ENCODE data around the gene HIF1A.

Gene HIF1A

DNA sequence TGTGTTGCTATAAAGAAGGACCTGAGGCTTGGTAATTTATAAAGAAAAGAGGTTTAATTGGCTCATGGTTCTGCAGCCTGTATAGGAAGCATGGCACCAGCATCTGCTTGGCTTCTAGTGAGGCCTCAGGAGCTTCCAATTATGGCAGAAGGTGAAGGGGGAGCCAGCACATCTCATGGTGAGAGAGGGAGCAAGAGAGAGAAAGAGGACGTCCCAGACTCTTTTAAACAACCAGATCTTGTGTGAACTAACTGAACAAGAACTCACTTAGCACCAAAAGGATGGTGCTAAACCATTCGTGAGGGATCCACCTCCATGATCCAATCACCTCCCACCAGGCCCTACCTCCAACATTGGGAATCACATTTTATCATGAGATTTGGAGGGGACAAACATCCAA lies 60.8 kb downstream of the HIF1A start:
- no peak for DNase-seq (ENCODE audit: low read depth, low spot score)
- Histone ChIP-seq H3K27me3 (ENCODE audit: control insufficient read depth, insufficient read depth, low read length) (no peaks in the 10 kb centered on the region), H3K36me3 (ENCODE audit: control insufficient read depth, insufficient read depth, low read length) (no peaks in the 10 kb centered on the region; the same call in 1 of the 2 replicates), H3K4me3 (ENCODE audit: low read length) (no peak overlapping the region), H3K4me1 (ENCODE audit: control insufficient read depth, insufficient read depth, low read length) (no peaks in the 10 kb centered on the region), H3K9me3 (ENCODE audit: control insufficient read depth, insufficient read depth, low read length) (no peaks in the 10 kb centered on the region), H3K27ac (ENCODE audit: low read length) (no peak overlapping the region)
- WGBS (ENCODE audit: insufficient coverage, insufficient read length) = no CpG with 5 or more reads among the region's 2 CpGs

DNA sequence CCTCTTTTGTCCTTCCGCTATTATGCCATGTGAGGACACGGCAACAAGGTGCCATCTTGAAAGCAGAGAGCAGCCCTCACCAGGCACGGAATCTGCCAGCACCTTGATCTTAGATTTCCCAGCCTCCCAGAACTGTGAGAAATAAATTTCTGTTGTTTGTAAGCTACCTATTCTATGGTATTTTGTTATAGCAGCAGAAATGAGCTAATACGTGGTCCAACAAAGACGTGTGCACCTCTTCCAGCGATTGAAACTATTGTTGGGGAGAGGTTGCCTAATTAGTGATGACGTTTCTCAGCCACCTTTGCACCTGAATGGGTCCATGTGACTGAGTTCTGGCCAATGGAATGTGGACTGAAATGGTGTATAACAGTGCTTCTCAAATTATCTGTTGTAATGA lies 64.6 kb downstream of the HIF1A start:
- Histone ChIP-seq H3K27me3 (ENCODE audit: control insufficient read depth, insufficient read depth, low read length) (no peaks in the 10 kb centered on the region), H3K36me3 (ENCODE audit: control insufficient read depth, insufficient read depth, low read length) (no peaks in the 10 kb centered on the region; the same call in 1 of the 2 replicates), H3K4me3 (ENCODE audit: low read length) (no peak overlapping the region), H3K9me3 (ENCODE audit: control insufficient read depth, insufficient read depth, low read length) (no peaks in the 10 kb centered on the region), H3K27ac (ENCODE audit: low read length) (no peak overlapping the region), H3K4me1 (ENCODE audit: control insufficient read depth, insufficient read depth, low read length) (no peaks in the 10 kb centered on the region)
- no CpG with 5 or more reads among the region's 7 CpGs for WGBS (ENCODE audit: insufficient coverage, insufficient read length)
- DNase-seq (ENCODE audit: low read depth, low spot score) = no peak

DNA sequence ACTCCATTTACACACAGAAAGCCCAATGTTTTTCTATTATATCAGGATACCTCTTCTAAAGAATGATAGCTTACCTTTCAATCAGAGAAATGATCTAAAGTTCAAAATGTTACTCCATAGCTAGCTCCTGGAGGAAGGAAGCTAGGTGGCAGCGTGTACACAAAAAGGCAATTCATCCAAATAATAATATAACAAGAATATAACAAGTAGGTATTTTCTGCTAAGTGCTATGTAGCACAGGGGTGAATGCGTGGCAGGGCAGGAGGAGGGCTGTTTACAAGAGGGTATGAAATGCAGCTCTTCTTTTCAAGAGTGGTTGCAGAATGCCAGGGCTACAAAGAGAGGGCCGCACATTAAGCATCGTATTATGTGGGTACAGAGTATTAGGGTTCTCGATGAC lies 66.2 kb downstream of the HIF1A start:
- Histone ChIP-seq H3K27me3 (ENCODE audit: control insufficient read depth, insufficient read depth, low read length) (no peaks in the 10 kb centered on the region), H3K36me3 (ENCODE audit: control insufficient read depth, insufficient read depth, low read length) (no peaks in the 10 kb centered on the region), H3K4me1 (ENCODE audit: control insufficient read depth, insufficient read depth, low read length) (no peaks in the 10 kb centered on the region), H3K4me3 (ENCODE audit: low read length) (peak overlapping the region; percentile 12; the same call in 1 of the 2 replicates), H3K9me3 (ENCODE audit: control insufficient read depth, insufficient read depth, low read length) (no peaks in the 10 kb centered on the region), H3K27ac (ENCODE audit: low read length) (no peak overlapping the region)
- WGBS (ENCODE audit: insufficient coverage, insufficient read length) = no CpG with 5 or more reads among the region's 5 CpGs
- no peak for DNase-seq (ENCODE audit: low read depth, low spot score)

DNA sequence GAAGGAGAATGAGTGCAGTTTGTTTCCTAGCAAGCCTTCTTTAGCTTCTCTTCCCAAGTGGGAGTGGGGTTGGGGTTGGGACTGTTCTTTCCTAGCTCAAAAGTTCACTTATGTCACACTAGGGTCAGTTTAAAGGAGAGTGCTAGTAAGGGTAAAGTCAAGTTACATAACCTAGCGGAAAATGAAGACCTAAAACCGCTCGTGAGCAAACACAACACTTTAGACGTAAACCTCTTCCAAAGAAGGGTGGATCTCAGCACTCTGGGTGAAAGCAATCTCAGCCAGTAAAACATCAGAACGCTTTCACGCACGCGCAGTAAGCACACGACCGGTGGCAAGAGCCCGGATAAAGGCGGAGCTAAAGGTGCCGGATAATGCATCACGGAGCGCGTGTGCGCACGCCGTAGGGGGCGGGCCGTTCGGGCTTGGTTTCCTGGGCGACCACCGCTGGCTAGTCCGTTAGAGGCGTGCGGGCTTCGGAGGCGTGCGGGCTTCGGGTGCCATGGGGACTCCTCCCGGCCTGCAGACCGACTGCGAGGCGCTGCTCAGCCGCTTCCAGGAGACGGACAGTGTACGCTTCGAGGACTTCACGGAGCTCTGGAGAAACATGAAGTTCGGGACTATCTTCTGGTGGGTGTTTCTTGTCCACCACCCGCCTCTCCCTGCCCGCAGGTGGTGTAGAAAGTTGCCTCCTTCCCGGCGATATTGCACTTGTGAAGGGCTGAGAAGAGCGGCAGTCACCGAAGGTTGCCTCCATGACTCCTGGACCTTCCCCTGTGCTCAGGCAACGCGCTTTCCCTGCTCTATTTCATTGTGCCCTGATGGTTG lies 66.9 kb downstream of the HIF1A start, which contains the start of gene SNAPC1:
SNAPC1 (plus strand) TSS at position 462 of the 828 bp plus-strand sequence; CDS start at position 503, 41 bp downstream.
- Histone ChIP-seq H3K27me3 (ENCODE audit: control insufficient read depth, insufficient read depth, low read length) (no peaks in the 10 kb centered on the region), H3K27ac (ENCODE audit: low read length) (no peak within 1 kb of the TSS), H3K4me3 (ENCODE audit: low read length) (peak within 1 kb of the TSS; percentile 50), H3K9me3 (ENCODE audit: control insufficient read depth, insufficient read depth, low read length) (no peaks in the 10 kb centered on the region), H3K4me1 (ENCODE audit: control insufficient read depth, insufficient read depth, low read length) (no peaks in the 10 kb centered on the region), H3K36me3 (ENCODE audit: control insufficient read depth, insufficient read depth, low read length) (no peaks in the 10 kb centered on the region)
- peak; percentile 97 for DNase-seq (ENCODE audit: low read depth, low spot score)
- WGBS (ENCODE audit: insufficient coverage, insufficient read length) = no CpG with 5 or more reads among the region's 49 CpGs

DNA sequence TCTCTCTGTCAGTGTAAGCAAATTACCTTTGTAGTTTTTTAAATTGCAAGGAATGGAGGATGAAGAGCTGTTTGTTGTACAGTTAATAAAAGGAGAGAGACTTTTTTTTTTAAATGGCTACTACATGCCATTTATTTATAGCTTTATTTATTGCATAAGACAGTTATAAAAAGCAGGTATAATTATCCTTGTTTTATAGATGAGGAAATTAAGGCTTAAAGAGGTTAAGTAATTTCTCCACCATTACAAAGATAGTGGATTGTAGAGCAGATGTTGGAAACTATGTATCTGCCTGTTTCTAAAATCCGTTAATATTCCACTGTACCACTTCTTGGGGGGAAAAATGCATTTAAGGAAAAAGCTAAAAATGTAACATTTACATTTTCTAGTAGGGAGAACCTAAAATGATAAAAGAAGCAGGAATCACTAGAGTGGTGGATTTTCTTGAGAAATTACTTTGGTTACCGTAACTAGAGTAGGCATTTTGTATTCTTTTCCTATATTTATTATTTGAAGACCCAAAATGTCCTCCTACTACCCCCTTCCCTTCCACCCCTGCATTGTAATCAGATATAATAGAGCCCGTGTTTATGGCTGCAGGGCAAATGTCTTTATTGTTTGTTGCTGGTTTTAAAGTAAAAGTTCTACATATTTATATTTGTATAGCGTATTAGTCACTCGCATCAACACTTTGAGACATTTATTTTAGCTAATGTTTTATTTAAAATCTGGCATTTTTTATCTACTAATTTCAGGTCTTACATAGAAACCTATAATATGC lies 69.2 kb downstream of the HIF1A start:
- no peaks in the 10 kb centered on the region for H3K36me3 ChIP-seq (ENCODE audit: control insufficient read depth, insufficient read depth, low read length)
- no peak overlapping the region for H3K27ac ChIP-seq (ENCODE audit: low read length)
- no peaks in the 10 kb centered on the region for H3K27me3 ChIP-seq (ENCODE audit: control insufficient read depth, insufficient read depth, low read length)
- H3K4me3 ChIP-seq (ENCODE audit: low read length) = no peak overlapping the region
- DNase-seq (ENCODE audit: low read depth, low spot score) = no peak
- H3K9me3 ChIP-seq (ENCODE audit: control insufficient read depth, insufficient read depth, low read length) = no peaks in the 10 kb centered on the region
- no peaks in the 10 kb centered on the region for H3K4me1 ChIP-seq (ENCODE audit: control insufficient read depth, insufficient read depth, low read length)
- no CpG with 5 or more reads among the region's 5 CpGs for WGBS (ENCODE audit: insufficient coverage, insufficient read length)

DNA sequence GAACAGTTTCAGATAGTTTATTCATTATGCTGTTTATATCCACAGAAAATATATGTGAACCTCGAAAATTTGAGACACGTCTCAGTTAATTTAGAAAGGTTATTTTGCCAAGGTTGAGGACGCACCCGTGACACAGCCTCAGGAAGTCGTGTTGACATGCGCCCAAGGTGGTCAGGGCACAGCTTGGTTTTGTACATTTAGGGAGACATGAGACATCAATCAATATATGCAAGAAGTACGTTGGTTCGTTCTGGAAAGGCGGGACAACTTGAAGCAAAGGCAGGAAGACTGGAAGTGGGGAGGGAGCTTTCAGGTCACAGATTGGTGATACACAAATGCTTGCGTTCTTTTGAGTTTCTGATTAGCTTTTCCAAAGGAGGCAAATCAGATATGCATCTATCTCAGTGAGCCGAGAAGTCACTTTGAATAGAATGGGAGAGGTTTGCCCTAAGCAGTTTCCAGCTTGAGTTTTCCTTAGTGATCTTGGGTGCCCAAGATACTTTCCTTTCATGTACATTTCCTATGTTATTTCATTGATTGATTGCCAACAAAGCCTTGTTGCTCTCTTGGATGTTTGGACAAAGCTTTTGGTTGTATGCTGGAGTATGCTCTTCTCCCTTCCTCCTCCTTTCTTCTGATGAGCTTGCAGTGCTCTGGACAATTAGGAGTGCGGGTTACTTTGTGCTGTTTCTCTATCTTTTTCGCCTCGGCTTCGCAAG lies 70.1 kb downstream of the HIF1A start:
- no peaks in the 10 kb centered on the region for H3K27me3 ChIP-seq (ENCODE audit: control insufficient read depth, insufficient read depth, low read length)
- no peak overlapping the region for H3K4me3 ChIP-seq (ENCODE audit: low read length)
- peaks cover 3% of the 10 kb centered on the region; the same call in 1 of the 2 replicates for H3K36me3 ChIP-seq (ENCODE audit: control insufficient read depth, insufficient read depth, low read length)
- H3K9me3 ChIP-seq (ENCODE audit: control insufficient read depth, insufficient read depth, low read length) = no peaks in the 10 kb centered on the region
- no CpG with 5 or more reads among the region's 15 CpGs for WGBS (ENCODE audit: insufficient coverage, insufficient read length)
- DNase-seq (ENCODE audit: low read depth, low spot score) = no peak
- H3K4me1 ChIP-seq (ENCODE audit: control insufficient read depth, insufficient read depth, low read length) = no peaks in the 10 kb centered on the region
- H3K27ac ChIP-seq (ENCODE audit: low read length) = no peak overlapping the region

DNA sequence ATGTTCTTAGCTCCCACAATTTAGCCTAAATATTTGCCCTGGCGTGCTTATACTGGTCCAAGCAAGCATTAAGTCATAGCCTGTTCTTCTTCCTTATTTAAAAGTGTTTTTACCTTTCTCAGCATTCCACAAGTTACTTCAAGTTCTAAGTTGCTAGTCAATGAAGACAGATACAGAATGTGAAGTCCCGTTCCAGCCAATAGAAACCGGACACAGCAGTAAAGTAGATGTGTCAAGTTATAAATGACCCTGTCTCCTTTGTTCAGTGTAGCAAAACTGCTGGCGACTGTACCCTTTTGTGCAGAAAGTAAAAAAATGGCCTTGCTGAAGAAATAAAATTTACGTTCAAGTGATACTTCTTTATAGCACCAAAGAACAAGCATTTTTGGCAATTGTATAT lies 70.8 kb downstream of the HIF1A start:
- H3K4me1 ChIP-seq (ENCODE audit: control insufficient read depth, insufficient read depth, low read length) = no peaks in the 10 kb centered on the region
- WGBS (ENCODE audit: insufficient coverage, insufficient read length) = no CpG with 5 or more reads among the region's 5 CpGs
- no peaks in the 10 kb centered on the region for H3K9me3 ChIP-seq (ENCODE audit: control insufficient read depth, insufficient read depth, low read length)
- no peak overlapping the region for H3K4me3 ChIP-seq (ENCODE audit: low read length)
- no peaks in the 10 kb centered on the region for H3K27me3 ChIP-seq (ENCODE audit: control insufficient read depth, insufficient read depth, low read length)
- H3K36me3 ChIP-seq (ENCODE audit: control insufficient read depth, insufficient read depth, low read length) = peaks cover 3% of the 10 kb centered on the region; the same call in 1 of the 2 replicates
- no peak overlapping the region for H3K27ac ChIP-seq (ENCODE audit: low read length)
- no peak for DNase-seq (ENCODE audit: low read depth, low spot score)

DNA sequence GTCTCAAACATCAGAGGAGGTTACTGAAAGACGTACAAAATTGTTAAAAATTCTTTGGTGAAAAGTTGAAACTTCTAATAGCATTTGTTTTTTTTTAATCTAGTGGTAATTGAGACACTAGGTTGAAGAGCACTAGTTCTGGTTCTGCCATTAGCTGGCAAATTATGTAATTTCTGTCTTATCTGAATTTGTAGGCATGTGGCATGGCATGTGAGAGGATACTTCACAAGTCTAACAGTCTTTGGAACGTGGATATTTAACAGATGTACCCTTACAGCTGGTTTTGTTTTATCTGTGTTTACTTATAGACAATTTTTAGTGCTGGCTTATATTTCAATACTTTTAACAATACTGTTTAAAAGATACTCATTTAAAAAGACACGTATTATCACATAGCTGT lies 72.9 kb downstream of the HIF1A start:
- H3K4me1 ChIP-seq (ENCODE audit: control insufficient read depth, insufficient read depth, low read length) = no peaks in the 10 kb centered on the region
- no peaks in the 10 kb centered on the region for H3K27me3 ChIP-seq (ENCODE audit: control insufficient read depth, insufficient read depth, low read length)
- H3K36me3 ChIP-seq (ENCODE audit: control insufficient read depth, insufficient read depth, low read length) = peaks cover 9% of the 10 kb centered on the region; the same call in 1 of the 2 replicates
- WGBS (ENCODE audit: insufficient coverage, insufficient read length) = no CpG with 5 or more reads among the region's 3 CpGs
- no peaks in the 10 kb centered on the region for H3K9me3 ChIP-seq (ENCODE audit: control insufficient read depth, insufficient read depth, low read length)
- no peak for DNase-seq (ENCODE audit: low read depth, low spot score)
- no peak overlapping the region for H3K27ac ChIP-seq (ENCODE audit: low read length)
- no peak overlapping the region for H3K4me3 ChIP-seq (ENCODE audit: low read length)

DNA sequence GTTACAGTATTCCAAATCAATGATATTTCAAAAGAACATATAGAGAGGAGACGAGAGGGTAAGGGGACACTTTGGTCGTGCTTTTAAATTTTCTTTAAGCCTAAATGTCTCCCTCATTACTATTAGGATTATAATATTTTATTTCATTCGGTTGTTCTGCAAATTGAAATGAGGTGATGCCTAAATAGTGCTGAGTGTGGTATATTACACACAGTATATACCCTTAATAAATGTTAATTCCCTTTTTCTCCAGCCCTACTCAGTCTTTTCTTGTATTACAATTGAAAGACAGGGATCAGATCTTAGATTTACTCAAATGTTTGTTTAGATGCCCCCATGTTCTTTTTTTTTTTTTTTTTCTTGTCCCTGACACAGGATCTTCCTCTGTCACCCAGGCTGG lies 74.6 kb downstream of the HIF1A start:
- no peak for DNase-seq (ENCODE audit: low read depth, low spot score)
- no peaks in the 10 kb centered on the region for H3K9me3 ChIP-seq (ENCODE audit: control insufficient read depth, insufficient read depth, low read length)
- no peak overlapping the region for H3K4me3 ChIP-seq (ENCODE audit: low read length)
- H3K36me3 ChIP-seq (ENCODE audit: control insufficient read depth, insufficient read depth, low read length) = peaks cover 9% of the 10 kb centered on the region; the same call in 1 of the 2 replicates
- no CpG with 5 or more reads among the region's 3 CpGs for WGBS (ENCODE audit: insufficient coverage, insufficient read length)
- no peak overlapping the region for H3K27ac ChIP-seq (ENCODE audit: low read length)
- no peaks in the 10 kb centered on the region for H3K4me1 ChIP-seq (ENCODE audit: control insufficient read depth, insufficient read depth, low read length)
- H3K27me3 ChIP-seq (ENCODE audit: control insufficient read depth, insufficient read depth, low read length) = no peaks in the 10 kb centered on the region

DNA sequence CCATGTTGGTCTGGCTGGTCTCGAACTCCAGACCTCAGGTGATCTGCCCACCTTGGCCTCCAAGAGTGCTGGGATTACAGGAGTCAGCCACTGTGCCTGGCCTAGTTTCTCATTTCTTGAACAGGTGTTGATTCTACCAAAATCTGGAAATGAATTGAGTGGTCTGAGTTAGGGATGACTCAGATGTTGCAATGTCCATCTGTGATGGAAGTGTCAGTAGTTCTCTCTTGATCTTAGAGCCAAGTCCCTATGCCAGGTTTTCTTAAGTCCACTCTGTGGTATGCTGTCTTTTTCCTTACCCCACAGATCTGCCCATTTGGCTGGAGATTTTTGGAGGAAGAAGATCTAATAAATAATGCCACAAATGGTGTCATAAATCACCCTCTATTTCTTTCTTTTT lies 79.5 kb downstream of the HIF1A start:
- Histone ChIP-seq H3K27me3 (ENCODE audit: control insufficient read depth, insufficient read depth, low read length) (no peaks in the 10 kb centered on the region), H3K4me3 (ENCODE audit: low read length) (no peak overlapping the region), H3K27ac (ENCODE audit: low read length) (no peak overlapping the region), H3K9me3 (ENCODE audit: control insufficient read depth, insufficient read depth, low read length) (no peaks in the 10 kb centered on the region), H3K36me3 (ENCODE audit: control insufficient read depth, insufficient read depth, low read length) (peaks cover 11% of the 10 kb centered on the region; the same call in 1 of the 2 replicates), H3K4me1 (ENCODE audit: control insufficient read depth, insufficient read depth, low read length) (no peaks in the 10 kb centered on the region)
- no CpG with 5 or more reads among the region's 1 CpG for WGBS (ENCODE audit: insufficient coverage, insufficient read length)
- no peak for DNase-seq (ENCODE audit: low read depth, low spot score)

Measured in iPS DF 6.9 (cell line).